HG03139 (cell line): ENCODE measurements around the gene PCMTD2.
A peak's percentile ranks its signal among the peaks of the same experiment; 100 is the strongest.

Experiments
- ATAC-seq: cut with Tn5 transposase; IDR thresholded peaks from one replicate; pipeline ENCODE4 v1.9.1; 2021; ENCODE audit not compliant: unreplicated experiment

The PCMTD2 gene

DNA sequence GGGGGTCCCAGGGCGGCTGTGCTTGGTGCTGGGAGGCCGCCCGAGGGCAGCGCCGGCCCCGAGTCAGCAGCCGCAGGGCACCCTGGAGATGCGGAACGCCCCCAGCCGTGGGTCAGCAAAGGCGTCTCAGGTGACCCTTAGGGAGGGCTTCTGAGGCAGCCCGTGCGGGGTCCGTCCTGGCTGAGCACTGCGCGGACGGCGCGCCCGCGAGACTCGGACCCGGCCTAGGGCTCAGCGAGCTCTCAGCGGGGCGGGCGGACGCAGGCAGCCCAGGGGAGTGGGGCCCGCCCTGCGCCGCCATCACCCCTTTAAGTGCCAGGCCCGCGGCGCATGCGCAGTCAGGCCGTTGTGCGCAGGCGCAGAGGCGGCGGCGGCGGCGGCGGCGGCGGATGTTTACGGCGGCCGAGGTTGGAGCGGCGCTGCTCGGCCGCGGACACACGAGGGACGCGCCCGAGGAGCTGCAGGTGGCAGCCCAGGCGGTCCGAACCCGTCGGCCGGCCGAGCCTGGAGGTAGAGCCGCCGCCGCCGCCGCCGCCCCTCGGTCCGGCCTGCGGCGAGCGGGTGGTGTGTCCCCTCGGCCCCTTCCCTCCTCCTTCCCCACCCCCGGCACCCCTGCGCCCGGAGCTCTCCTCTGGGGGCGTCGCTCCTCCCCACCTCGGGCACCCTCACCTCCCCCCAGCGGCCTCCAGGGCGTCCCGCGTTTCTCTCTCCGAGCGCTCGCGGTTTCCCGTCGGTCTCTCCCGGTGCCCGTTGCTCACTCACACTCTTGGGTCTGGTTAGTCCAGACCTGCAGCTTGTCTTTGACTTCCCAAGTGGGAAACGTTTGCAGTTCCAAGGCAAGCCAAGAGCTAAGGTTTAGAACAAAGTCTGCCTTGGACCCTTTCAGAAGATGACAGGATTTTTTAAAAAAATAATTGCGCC lies at the start of gene PCMTD2:
PCMTD2 (plus strand) TSS at position 388 of the 921 bp plus-strand sequence. CDS start 4,218 bp downstream, outside the sequence.
- ATAC-seq = peak; percentile 82

DNA sequence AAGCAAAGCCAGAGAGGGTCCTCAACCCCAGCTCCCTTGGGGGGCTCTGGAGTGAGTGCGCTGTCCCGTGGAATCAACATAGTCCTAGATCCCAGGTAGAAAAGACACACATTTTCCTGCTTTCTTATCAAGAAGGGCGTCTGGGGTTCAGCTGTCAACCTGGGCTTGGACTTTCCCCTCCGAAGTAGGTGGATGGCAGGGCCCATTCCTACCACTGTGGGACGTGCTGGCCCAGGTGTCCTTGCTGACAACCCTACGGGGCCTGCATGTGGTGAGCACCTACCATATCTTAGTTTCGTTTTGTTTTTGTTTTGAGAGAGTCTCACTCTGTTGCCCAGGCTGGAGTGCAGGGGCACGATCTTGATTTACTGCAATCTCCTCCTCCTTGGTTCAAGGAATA lies 48.9 kb upstream of the PCMTD2 start:
- ATAC-seq = no peak

DNA sequence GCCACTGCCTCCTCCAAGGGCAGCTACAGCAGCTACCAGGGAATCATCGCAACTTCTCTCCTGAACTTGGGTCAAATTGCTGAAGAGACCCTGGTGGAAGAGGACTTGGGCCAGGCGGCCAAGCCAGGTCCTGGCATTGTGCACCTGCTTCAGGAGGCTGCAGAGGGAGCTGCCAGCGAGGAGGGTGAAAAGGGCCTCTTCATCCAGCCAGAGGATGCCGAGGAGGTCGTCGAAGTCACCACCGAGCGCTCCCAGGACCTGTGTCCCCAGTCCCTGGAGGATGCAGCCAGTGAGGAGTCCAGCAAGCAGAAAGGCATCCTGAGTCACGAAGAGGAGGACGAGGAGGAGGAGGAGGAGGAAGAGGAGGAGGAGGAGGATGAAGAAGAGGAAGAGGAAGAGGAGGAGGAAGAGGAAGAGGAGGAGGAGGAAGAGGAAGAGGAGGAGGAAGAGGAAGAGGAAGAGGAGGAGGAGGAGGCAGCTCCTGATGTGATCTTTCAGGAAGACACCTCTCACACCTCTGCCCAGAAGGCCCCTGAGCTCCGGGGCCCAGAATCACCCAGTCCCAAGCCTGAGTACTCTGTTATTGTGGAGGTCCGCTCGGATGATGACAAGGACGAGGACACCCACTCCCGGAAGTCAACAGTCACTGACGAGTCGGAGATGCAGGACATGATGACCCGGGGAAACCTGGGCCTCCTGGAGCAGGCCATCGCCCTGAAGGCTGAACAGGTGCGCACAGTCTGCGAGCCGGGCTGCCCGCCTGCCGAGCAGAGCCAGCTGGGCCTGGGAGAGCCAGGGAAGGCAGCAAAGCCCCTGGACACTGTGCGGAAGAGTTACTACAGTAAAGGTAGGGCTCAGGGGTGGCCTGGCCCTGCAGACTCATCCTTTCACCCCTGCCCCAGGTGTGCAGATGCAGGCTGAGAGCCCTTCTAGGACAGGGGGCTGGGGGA lies 47.6 kb upstream of the PCMTD2 start:
- ATAC-seq = no peak

DNA sequence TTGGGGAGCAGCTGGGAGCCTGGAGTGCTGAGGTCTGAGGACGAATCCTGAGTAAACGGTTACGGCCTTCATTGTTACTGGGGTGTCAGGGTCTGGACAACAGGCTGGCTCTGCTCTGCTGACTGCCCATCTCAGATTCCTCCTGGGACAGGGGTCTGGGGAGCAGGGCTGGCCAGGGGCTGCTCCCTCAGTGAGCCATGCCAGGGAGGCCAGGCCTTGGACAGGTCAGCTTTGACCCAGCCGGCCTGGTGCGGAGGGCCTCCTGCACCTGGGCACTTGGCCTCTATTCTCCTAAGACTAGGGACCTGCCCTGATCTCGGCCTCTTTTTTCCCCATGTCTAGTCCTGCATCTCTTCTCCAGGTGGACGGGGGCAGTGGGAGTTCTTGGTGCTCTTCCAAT lies 46.4 kb upstream of the PCMTD2 start:
- no peak for ATAC-seq

DNA sequence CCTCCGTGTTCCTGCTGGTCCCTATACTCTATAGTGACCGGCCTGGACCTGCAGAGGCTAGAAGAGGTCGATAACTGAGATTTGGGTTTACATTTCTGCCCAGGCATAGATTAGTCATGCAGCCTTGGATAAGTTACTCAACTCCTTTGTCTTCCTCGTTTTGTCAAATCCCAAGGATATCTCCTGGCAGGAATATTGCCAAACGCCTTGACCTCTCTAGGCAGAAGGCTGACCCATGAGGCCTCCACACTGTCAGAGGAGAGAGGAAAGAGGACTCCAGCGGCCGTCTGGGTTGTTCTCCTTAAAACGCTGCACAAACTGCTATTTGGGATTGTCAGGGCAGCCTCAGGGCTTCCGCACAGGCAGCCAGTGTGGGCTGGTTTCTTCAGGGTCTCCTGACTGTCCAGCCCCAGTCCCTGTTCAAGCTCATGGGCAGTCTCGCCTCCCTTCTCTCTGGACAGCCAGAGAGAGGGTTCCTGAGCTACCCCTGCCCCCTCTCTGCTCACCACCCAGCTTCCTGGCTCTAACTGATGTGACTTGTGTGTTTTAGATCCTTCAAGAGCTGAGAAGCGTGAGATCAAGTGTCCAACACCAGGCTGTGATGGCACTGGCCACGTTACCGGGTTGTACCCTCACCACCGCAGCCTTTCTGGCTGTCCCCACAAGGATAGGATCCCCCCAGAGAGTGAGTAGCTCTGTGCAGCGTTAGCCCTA lies 44.7 kb upstream of the PCMTD2 start:
- ATAC-seq = no peak

DNA sequence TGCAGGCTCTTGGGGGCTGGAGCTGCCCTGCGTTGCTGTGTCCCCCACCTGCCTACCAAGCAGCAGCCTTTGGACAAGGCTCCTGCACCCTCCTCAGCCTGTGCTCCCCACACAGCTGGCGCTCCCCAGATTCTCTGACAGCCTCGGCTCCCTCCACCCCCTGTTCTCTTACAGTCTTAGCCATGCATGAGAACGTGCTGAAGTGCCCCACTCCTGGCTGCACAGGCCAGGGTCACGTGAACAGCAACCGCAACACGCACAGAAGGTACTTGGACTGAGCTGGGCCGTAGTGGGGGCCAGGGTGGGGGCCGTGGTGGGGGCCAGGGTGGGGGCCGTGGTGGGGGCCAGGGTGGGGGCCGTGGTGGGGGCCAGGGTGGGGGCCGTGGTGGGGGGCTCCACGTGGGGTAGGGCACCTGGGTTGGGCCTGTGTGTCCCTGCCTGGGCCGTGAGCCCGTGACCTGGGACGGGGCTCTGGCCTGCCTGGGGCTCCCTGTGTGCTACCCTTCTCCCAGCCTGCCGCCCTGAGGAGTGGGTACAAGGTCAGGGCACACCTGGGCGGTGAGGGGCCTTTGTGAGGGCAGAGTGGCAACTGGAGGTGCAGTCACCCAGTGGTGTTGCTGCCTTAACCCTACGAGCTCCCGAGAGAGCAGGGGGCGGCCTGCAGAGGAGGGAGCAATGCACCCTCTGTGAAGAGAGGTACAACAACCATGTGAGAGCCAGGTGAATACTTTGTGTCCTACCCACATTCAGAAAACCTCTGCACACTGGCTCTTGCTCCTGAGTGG lies 43.5 kb upstream of the PCMTD2 start:
- ATAC-seq = no peak

DNA sequence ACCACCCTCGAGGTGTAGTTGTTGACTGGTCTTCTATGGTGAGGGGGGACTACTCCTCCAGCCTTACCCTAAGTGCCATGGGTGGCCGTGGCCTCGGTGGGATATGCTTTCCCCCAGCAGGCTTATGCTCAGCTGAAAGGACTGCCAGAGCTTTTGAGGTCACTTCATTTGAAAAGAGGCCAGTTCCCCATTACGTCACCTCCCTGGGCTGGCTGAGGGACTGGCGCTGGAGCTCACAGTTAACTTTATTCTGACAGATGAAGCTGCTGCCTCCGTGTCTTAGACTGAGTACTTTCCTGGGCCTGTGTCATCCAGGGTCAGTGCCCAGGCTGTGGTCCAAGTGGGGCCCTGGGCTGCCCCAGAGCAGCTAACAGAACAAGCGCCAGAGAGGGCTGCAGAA lies 42.8 kb upstream of the PCMTD2 start:
- no peak for ATAC-seq

DNA sequence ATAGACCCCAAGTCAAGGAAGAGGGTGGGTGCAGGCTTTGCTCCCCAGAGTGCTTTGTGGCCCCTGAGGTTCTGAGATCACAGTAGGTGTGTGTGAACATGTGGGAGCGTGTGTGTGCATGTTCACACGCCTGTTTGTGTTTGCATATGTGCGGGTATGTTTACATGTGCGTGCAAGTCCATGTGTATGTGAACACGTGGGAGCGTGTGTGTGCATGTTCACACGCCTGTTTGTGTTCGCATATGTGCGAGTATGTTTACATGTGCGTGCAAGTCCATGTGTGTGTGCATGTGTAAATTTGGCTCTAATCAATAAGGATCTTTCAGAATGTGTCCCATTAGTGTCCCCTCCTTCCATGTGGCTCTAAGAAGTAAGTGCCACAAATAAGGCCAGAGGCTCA lies 41.4 kb upstream of the PCMTD2 start:
- ATAC-seq = no peak

DNA sequence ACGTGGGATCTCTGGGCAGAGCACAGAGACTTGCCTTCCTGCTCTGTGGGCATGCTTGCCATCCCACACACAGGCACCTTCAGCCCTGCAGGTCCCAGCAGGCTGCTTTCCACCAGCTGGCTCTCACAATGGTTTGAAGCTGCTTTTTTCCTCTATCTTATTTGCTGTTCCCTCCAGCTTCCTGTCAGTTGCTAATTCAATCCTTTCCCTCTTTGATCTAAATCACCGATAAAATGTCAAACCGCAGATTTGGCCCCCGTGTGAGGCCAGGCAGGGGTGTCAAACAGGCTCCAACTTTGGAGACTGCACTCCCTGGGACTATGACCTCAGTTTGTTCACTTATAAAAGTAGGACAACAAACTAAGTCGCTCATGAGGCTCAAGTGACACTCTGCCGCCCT lies 40.6 kb upstream of the PCMTD2 start:
- no peak for ATAC-seq

DNA sequence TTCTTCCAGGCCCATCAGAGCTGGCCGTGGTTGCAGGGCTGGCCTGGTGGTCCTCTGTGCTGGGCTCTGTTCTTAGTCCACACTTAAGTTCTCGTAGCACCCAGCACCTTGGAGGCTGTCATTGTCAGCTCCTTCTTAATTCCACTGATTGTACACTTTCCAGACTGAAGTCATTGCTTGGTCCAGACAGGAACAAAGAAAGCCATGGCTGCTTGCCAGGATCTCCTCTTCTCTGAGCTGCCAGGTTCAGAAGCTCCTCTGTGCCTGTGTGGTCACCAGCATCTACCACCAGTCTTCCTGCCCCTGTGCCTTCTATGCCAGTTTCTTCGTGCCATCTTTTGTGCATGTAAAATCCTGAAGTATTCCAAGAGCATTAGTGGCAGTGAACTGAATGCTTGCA lies 39.5 kb upstream of the PCMTD2 start:
- ATAC-seq = no peak

DNA sequence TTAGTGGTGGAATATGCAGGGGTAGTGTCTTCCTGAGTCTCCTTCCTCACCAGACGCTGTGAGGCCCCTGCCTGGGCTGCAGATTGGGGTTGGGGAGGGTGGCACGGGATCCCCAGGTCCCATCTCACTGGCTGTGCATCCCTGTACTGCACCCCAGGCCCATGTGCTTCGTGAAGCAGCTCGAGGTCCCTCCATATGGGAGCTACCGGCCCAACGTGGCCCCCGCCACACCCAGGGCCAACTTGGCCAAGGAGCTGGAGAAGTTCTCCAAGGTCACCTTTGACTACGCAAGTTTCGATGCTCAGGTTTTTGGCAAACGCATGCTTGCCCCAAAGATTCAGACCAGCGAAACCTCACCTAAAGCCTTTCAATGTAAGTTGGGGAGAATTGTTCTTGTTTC lies 38.6 kb upstream of the PCMTD2 start:
- ATAC-seq = no peak

DNA sequence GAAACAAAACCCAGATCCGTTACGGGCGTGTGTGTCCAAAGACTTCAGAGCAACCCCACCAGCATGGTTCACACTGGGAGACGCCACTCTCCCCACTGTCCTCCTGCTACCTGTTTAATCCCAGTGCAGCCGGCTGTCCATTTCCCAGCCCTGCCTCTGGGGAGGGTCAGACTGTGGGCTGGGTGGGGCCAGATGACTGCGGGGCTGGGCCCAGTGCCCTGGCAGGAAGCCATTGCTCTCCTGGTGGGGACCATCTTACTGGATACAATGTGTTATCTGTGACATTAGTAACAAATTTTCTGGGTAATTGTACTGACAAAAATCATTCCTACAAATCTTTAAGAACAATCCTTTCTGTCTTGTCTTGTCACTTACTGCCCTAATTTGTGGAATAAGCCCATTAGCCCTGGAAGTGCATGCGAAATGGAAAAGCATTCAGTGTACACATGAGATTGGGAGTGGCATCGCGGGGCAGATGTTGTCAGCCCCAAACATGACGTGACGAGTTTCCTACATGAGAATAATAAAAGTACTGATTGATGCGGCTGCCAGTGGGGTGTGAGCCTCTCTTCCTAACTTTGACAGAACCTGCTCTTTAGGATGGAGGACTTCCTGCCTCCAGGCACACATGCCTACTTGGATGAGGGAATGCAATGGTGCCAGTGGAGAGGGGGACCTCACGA lies 37.9 kb upstream of the PCMTD2 start:
- no peak for ATAC-seq

DNA sequence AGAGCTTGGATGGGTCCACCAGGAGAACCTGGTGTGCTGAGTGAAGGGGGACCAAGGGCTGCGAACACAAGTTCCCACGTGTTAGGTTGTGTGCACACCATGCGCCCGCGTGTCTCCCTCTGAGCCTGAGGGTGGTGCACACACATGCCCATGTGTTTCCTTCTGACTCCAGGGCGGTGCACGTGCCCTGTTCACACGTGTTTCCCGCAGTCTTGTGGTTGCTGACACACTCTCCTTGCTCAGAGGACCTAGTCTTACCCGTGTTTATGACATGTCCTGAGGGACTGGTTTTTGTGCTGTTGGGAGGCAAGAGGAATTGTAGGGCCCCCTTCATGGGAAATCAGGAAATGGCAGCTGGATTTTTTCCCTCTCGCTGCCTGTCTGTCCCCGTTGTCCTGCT lies 36.3 kb upstream of the PCMTD2 start:
- ATAC-seq = no peak

DNA sequence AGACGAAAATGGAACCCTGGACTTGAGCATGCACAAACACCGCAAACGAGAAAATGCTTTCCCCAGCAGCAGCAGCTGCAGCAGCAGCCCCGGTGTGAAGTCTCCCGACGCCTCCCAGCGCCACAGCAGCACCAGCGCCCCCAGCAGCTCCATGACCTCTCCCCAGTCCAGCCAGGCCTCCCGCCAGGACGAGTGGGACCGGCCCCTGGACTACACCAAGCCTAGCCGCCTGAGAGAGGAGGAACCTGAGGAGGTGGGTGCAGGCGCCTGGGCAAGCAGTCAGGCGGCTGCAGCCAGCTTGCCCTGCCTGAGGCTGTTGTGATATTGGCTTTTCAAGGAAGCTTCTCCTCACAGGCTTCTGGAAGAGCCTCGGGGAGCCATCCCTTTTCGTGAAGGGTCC lies 35.8 kb upstream of the PCMTD2 start:
- no peak for ATAC-seq

DNA sequence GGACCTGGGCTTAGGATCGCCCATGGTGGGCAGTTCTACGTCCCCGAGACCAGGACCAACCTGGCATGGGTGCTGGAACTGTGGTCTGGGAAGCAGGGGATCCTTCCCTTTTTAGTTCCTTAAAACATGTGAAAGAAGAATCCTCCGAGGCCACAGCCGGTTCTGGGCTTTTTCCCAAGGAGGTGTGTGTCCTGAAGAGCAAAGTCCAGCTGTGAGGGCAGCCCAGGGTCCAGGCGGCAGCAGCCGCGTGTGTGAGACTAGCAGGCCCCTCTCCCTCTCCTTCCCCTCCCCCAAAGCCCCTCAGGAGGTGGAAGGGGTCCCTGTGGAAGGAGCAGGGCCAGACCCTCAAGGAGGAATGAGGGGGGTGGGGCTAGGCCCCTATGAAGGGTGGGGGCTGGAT lies 35.1 kb upstream of the PCMTD2 start:
- ATAC-seq = no peak

DNA sequence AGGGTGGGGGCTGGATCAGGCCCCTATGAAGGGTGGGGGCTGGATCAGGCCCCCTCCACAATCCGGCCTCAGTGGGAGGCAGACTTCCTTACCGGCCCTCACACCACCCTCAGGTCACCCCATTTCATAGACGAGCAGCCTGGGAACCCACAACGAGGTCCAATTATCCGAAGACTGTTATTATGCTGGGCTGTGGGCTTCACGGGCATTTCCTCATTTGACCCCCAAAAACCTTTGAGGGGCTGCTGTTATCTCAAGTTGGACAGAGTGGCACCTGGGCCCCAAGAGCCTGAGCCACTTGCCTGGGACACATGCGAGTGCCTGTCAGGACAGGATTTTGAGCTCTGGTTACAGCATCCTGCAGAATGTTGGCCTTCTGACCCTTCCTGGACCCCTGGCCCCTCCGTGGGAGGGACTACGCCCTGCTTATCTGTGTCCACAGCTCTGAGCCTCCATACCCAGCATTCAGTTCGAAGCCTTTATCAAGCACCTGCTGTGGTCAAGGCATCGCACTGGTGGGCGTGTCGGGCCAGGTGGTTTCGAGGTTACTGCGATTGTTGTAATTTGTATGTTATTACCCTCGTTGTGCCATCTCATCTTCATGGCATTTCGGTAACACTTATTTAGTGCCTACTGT lies 34.5 kb upstream of the PCMTD2 start:
- no peak for ATAC-seq

DNA sequence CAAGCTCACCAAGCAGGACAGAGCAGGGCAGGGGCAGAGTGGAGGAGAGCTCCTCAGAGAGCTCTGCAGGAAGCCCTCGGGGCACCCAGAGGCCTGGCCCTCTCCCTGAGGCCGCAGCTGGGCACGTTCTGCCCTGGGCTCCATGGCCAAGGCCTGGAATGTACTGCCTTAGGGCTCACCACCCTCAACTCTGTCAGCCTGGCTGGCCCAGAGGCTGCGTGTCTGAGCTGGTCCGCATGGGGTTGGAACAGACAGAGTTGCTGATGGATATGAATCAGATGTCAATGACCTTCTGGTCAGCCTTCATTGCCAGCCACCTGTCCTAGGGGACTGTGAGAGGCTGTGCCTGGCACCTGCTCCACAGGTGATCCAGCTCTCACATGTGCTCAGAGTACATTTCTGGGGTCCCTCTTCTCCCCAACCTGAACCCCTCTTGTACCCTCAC lies 33.2 kb upstream of the PCMTD2 start:
- no peak for ATAC-seq

DNA sequence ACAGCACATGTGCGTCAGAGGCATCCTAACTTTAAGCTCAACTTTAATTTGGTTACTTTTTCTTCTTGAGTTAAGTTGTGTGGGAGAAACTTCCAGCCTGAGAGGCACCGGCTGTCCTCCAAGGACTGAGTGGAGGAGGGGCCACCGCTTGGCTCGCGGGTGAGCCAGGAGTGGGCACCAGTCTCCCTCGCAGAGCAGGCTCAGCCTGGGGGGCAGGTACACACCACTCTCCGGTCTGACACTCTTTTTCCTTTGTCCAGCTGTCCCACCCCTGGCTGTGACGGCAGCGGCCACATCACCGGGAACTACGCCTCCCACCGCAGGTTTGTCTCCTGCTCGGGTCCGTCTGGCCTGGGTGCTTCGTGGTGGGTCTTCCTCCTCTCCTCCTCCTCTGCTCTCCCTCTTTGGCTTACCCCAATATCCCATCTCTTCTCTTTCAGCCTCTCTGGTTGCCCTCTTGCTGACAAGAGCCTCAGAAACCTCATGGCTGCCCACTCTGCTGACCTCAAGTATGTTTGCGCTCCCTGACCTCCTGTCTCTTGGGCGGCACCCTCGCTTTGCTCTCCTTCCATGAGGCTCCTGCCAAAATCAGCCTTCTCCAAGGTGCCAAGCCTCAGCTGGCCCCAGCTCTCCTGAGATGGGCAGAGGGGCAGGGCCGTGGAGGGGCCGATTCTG lies 32.6 kb upstream of the PCMTD2 start:
- ATAC-seq = no peak
